HepG2 (cell line): ENCODE measurements around the gene LINC00237. TPM values are rescaled to one million over a fixed set of nuclear protein-coding genes. Genes with fewer than 3 reads are reported as not detected.

ENCODE experiments used
- ETV6 ChIP-seq: sonication (generic); formaldehyde crosslinking; conservative IDR thresholded peaks from 2 replicates; pipeline ENCODE4 v1.4.0; 2020; ENCODE audit warnings: missing genetic modification reagents
- GTF2F1 ChIP-seq: fragments of 150-350 bp; IDR thresholded peaks from 2 replicates; pipeline ENCODE4 v1.6.1; 2014; ENCODE audit warnings: low read length
- HDAC2 ChIP-seq: sonication (generic); formaldehyde crosslinking; IDR thresholded peaks from 2 replicates; pipeline ENCODE4 v1.4.0; 2020; ENCODE audit warnings: missing genetic modification reagents
- NR3C1 ChIP-seq: sonication (generic); formaldehyde crosslinking; IDR thresholded peaks from 2 replicates; pipeline ENCODE4 v1.4.0; 2020; ENCODE audit warnings: missing genetic modification reagents
- PITX1 ChIP-seq: sonication (generic); formaldehyde crosslinking; IDR thresholded peaks from 2 replicates; pipeline ENCODE4 v1.5.1; 2020; ENCODE audit warnings: mild to moderate bottlenecking, missing genetic modification reagents
- SATB2 ChIP-seq: sonication (generic); formaldehyde crosslinking; IDR thresholded peaks from 2 replicates; pipeline ENCODE4 v1.5.0; 2020; ENCODE audit warnings: missing genetic modification reagents
- SKI ChIP-seq: fragments of 450-650 bp; IDR thresholded peaks from one replicate; pipeline ENCODE4 v1.6.1; 2018; ENCODE audit warnings: mild to moderate bottlenecking; ENCODE audit not compliant: partially characterized antibody
- ZBTB49 ChIP-seq: sonication (generic); formaldehyde crosslinking; IDR thresholded peaks from 2 replicates; pipeline ENCODE4 v1.4.0; 2020; ENCODE audit warnings: missing genetic modification reagents, borderline replicate concordance
- ZFAT ChIP-seq: sonication (generic); formaldehyde crosslinking; conservative IDR thresholded peaks from 2 replicates; pipeline ENCODE4 v1.8.1; 2023; ENCODE audit warnings: missing genetic modification reagents, inconsistent platforms
- ZNF331 ChIP-seq: sonication (generic); formaldehyde crosslinking; IDR thresholded peaks from 2 replicates; pipeline ENCODE4 v1.4.0; 2020; ENCODE audit warnings: missing genetic modification reagents
- ZNF879 ChIP-seq: sonication (generic); formaldehyde crosslinking; IDR thresholded peaks from 2 replicates; pipeline ENCODE4 v1.8.1; 2023; ENCODE audit warnings: missing genetic modification reagents
- polyA plus RNA-seq, 8 experiments: library from polyadenylated mRNA; depleted of rRNA in 3 of 8; stranded (reverse) in 7 of 8; unstranded in 1 of 8; fragments of >200 nt; fragmentation: Illumina TruSeq in 4 of 8; extraction: Trizol in 4 of 8; gene quantifications; 2 replicates each; pipeline versions ENCODE4 v1.2.1 to v1.2.3, GENCODE V29; 2011 to 2016; ENCODE audit warnings: low read depth in 4 of 8, missing spikeins in 1 of 8, mixed read lengths in 1 of 8; ENCODE audit not compliant: insufficient read depth in 1 of 8
- total RNA-seq, 5 experiments: library from RNA; depleted of rRNA; stranded (reverse); fragments of >200 nt; fragmentation: Illumina TruSeq; extraction: Trizol; gene quantifications; 2 replicates each; pipeline ENCODE4 v1.2.3, GENCODE V29; 2016; ENCODE audit warnings: low read depth in 1 of 5
- TF ChIP-seq, protein P1 (sequence below): sonication (generic); formaldehyde crosslinking; conservative IDR thresholded peaks from 2 replicates; pipeline ENCODE4 v1.8.0; 2022; ENCODE audit warnings: mild to moderate bottlenecking, moderate library complexity, missing genetic modification reagents
- TF ChIP-seq, protein P2 (sequence below): sonication (generic); formaldehyde crosslinking; IDR thresholded peaks from 2 replicates; pipeline ENCODE4 v1.8.0; 2023; ENCODE audit warnings: mild to moderate bottlenecking, missing genetic modification reagents
- TF ChIP-seq, protein P3 (sequence below): sonication (generic); formaldehyde crosslinking; IDR thresholded peaks from 2 replicates; pipeline ENCODE4 v1.5.1; 2020; ENCODE audit warnings: missing genetic modification reagents, mild to moderate bottlenecking, borderline replicate concordance
- TF ChIP-seq, protein P4 (sequence below): sonication (generic); formaldehyde crosslinking; IDR thresholded peaks from 2 replicates; pipeline ENCODE4 v1.5.0; 2020; ENCODE audit warnings: missing genetic modification reagents, mild to moderate bottlenecking, borderline replicate concordance
- TF ChIP-seq, protein P5 (sequence below): sonication (generic); formaldehyde crosslinking; IDR thresholded peaks from 2 replicates; pipeline ENCODE4 v1.8.0; 2022; ENCODE audit warnings: missing genetic modification reagents, mild to moderate bottlenecking, inconsistent platforms, borderline replicate concordance
- TF ChIP-seq, protein P6 (sequence below): IDR thresholded peaks from 2 replicates; pipeline ENCODE4 v1.6.1; 2016; ENCODE audit warnings: low read depth
- TF ChIP-seq, protein P7 (sequence below): IDR thresholded peaks from 2 replicates; pipeline ENCODE4 v1.6.1; 2016; ENCODE audit warnings: missing biosample characterization, missing genetic modification reagents, low read depth

LINC00237 gene
- total and polyA plus RNA-seq, 2 of the 13 experiments (the other 11 are each of a cell fraction or from before 2014, with no cell fraction given): not detected

- TF ChIP-seq, protein P1, sequence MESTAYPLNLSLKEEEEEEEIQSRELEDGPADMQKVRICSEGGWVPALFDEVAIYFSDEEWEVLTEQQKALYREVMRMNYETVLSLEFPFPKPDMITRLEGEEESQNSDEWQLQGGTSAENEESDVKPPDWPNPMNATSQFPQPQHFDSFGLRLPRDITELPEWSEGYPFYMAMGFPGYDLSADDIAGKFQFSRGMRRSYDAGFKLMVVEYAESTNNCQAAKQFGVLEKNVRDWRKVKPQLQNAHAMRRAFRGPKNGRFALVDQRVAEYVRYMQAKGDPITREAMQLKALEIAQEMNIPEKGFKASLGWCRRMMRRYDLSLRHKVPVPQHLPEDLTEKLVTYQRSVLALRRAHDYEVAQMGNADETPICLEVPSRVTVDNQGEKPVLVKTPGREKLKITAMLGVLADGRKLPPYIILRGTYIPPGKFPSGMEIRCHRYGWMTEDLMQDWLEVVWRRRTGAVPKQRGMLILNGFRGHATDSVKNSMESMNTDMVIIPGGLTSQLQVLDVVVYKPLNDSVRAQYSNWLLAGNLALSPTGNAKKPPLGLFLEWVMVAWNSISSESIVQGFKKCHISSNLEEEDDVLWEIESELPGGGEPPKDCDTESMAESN (CRISPR knock-in tag): no peak
- TF ChIP-seq HDAC2 (CRISPR knock-in tag): peak; percentile 83
- TF ChIP-seq, protein P2, sequence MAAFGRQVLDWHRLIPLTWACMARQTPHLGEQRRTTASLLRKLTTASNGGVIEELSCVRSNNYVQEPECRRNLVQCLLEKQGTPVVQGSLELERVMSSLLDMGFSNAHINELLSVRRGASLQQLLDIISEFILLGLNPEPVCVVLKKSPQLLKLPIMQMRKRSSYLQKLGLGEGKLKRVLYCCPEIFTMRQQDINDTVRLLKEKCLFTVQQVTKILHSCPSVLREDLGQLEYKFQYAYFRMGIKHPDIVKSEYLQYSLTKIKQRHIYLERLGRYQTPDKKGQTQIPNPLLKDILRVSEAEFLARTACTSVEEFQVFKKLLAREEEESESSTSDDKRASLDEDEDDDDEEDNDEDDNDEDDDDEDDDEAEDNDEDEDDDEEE (CRISPR knock-in tag): no peak
- TF ChIP-seq, protein P3, sequence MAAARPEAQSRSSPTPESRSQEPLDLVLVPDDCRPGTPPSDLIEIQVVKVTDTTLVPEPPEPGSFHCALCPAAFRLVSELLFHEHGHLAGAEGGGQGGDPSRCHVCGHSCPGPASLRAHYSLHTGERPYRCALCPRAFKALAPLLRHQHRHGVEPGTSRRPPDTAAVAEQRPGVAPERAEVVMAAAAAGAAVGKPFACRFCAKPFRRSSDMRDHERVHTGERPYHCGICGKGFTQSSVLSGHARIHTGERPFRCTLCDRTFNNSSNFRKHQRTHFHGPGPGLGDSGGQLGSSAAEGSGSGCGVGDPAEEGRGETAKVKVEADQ (CRISPR knock-in tag): no peak
- TF ChIP-seq ZFAT (CRISPR knock-in tag): no peak
- TF ChIP-seq SATB2 (CRISPR knock-in tag): no peak
- TF ChIP-seq, protein P4, sequence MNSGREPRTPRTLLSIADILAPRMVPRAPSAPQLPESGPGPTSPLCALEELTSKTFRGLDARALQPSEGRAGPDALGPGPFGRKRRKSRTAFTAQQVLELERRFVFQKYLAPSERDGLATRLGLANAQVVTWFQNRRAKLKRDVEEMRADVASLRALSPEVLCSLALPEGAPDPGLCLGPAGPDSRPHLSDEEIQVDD (CRISPR knock-in tag): no peak
- TF ChIP-seq ZNF879: no peak
- no peak for TF ChIP-seq PITX1 (CRISPR knock-in tag)
- TF ChIP-seq ZNF331 (CRISPR knock-in tag): peak; percentile 84; the same call in 1 of the 2 replicates
- TF ChIP-seq ETV6: no peak; the same call in 1 of the 2 replicates
- no peak for TF ChIP-seq GTF2F1
- TF ChIP-seq, protein P5, sequence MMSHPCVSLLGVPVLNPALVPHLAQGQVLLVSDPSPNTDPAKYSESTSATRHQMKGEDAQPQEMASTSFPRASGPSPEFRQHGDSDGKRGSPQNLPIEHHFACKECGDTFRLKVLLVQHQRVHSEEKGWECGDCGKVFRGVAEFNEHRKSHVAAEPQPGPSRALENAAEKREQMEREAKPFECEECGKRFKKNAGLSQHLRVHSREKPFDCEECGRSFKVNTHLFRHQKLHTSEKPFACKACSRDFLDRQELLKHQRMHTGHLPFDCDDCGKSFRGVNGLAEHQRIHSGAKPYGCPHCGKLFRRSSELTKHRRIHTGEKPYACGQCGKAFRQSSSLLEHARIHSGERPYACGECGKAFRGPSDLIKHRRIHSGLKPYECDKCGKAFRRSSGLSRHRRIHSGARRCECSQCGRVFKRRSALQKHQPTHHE (CRISPR knock-in tag): no peak
- TF ChIP-seq ZBTB49 (CRISPR knock-in tag): no peak
- TF ChIP-seq, protein P6, sequence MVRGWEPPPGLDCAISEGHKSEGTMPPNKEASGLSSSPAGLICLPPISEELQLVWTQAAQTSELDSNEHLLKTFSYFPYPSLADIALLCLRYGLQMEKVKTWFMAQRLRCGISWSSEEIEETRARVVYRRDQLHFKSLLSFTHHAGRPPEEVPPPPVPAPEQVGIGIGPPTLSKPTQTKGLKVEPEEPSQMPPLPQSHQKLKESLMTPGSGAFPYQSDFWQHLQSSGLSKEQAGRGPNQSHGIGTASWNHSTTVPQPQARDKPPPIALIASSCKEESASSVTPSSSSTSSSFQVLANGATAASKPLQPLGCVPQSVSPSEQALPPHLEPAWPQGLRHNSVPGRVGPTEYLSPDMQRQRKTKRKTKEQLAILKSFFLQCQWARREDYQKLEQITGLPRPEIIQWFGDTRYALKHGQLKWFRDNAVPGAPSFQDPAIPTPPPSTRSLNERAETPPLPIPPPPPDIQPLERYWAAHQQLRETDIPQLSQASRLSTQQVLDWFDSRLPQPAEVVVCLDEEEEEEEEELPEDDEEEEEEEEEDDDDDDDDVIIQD: peak; percentile 100
- TF ChIP-seq NR3C1 (CRISPR knock-in tag): no peak
- TF ChIP-seq, protein P7, sequence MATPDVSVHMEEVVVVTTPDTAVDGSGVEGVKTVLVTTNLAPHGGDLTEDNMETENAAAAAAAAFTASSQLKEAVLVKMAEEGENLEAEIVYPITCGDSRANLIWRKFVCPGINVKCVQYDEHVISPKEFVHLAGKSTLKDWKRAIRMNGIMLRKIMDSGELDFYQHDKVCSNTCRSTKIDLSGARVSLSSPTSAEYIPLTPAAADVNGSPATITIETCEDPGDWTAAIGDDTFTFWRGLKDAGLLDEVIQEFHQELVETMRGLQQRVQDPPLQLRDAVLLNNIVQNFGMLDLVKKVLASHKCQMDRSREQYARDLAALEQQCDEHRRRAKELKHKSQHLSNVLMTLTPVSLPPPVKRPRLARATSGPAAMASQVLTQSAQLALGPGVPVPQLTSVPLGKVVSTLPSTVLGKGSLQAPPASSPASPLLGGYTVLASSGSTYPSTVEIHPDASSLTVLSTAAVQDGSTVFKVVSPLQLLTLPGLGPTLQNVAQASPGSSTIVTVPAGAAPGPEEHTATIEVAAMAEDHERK (CRISPR knock-in tag): no peak
- TF ChIP-seq SKI: peak; percentile 55
Measured at GRCh38 chr20:21139881-21140566, 33.9 kb upstream of the LINC00237 start (continued).
